ENCODE results near the gene ARHGAP42. TPM values are rescaled to one million over a fixed set of nuclear protein-coding genes. Genes with fewer than 3 reads are reported as not detected.

The ARHGAP42 gene
- total and polyA plus RNA-seq, 2 of the 13 experiments (the other 11 are each of a cell fraction or from before 2014, with no cell fraction given) = 2.5 to 4.3 TPM

GRCh38 chr11:100874203-100874602, 187.1 kb downstream of the ARHGAP42 start (continued):
- TF ChIP-seq ZNF142 (CRISPR knock-in tag; IDR thresholded peaks at IDR 0.05) (no peak), SKI (IDR thresholded peaks at IDR 0.05; ENCODE audit: partially characterized antibody) (no peak), SMAD3 (CRISPR knock-in tag; IDR thresholded peaks at IDR 0.05) (no peak), ZC3H13 (CRISPR knock-in tag; IDR thresholded peaks at IDR 0.05) (no peak)

DNA sequence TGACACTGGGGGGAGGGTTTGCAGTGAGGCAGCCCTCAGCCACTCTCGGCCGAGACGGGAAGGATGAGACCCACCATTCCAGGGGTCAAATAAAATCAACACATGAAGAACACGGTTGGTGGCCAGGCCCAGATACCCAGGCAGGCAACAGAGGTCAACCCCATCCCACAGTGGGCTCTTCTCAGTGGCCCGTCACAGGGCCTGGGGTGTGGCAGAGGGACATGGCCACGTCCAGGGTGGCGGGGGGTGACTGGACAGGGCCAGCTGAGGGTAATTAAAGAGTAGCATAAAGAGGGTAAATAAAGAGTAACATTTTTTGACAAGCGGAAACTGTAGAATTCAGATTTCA, 188.4 kb downstream of the ARHGAP42 start:
- H3K27ac ChIP-seq (ENCODE audit: extremely low read length, insufficient read depth, low read length) = no peak overlapping the region
- no peaks in the 10 kb centered on the region for H3K79me2 ChIP-seq (ENCODE audit: insufficient read depth, low read length)
- ChIA-PET POLR2A (no interaction called here), CTCF (ENCODE audit: low intra/inter-chr PET ratio, low total read pairs) (no interaction called here)
- ATAC-seq = no peak
- no peak overlapping the region for H2AFZ ChIP-seq (ENCODE audit: low read length)
- 86% methylated on average over 5 of the region's 8 CpGs for WGBS (ENCODE audit: low lambda C conversion rate)
- no peak overlapping the region for H3K4me3 ChIP-seq (replicated peaks in 1 of 3; ENCODE audit: insufficient read depth in 1 of 3, low read depth in 2 of 3, low read length in 3 of 3)
- in situ Hi-C loops (cut with HindIII; ENCODE audit: extremely low pct_ligation_motif_present, low pct_unique_long_range_greater_than_20kb) (no loop called here), intact Hi-C loops (cut with micrococcal nuclease; ENCODE audit: unreplicated experiment) (no loop called here)
- no peak overlapping the region for H3K9ac ChIP-seq (ENCODE audit: insufficient read depth, low read depth, low read length)
- H3K27me3 ChIP-seq (ENCODE audit: control insufficient read depth in 1 of 2, insufficient read depth in 2 of 2, low read length in 2 of 2) = no peaks in the 10 kb centered on the region
- no TSS peak for BruUV-seq (replicated peaks)
- no peak overlapping the region for H3K4me2 ChIP-seq (ENCODE audit: low read depth, low read length)
- no peak for DNase-seq (ENCODE audit: low spot score)
- no peaks in the 10 kb centered on the region for H3K4me1 ChIP-seq (ENCODE audit: insufficient read depth, low read length)
- H3K9me3 ChIP-seq (ENCODE audit: low read length) = no peaks in the 10 kb centered on the region
- FAIRE-seq = no peak
- no peaks in the 10 kb centered on the region for H4K20me1 ChIP-seq (ENCODE audit: insufficient read depth, low read length)
- no peaks in the 10 kb centered on the region for H3K36me3 ChIP-seq (replicated peaks in 1 of 2; ENCODE audit: control insufficient read depth in 1 of 2, insufficient read depth in 2 of 2, low read length in 2 of 2)
- no peak for TF ChIP-seq JARID2 (CRISPR knock-in tag; IDR thresholded peaks at IDR 0.05; ENCODE audit: insufficient replicate concordance)
- TF ChIP-seq TCF7 (IDR thresholded peaks at IDR 0.05; ENCODE audit: low read depth) = no peak
- TF ChIP-seq SIN3B (IDR thresholded peaks at IDR 0.05; ENCODE audit: low read length) = no peak
- no peak for TF ChIP-seq ZNF740 (CRISPR knock-in tag; IDR thresholded peaks at IDR 0.05)
- TF ChIP-seq, protein P1, sequence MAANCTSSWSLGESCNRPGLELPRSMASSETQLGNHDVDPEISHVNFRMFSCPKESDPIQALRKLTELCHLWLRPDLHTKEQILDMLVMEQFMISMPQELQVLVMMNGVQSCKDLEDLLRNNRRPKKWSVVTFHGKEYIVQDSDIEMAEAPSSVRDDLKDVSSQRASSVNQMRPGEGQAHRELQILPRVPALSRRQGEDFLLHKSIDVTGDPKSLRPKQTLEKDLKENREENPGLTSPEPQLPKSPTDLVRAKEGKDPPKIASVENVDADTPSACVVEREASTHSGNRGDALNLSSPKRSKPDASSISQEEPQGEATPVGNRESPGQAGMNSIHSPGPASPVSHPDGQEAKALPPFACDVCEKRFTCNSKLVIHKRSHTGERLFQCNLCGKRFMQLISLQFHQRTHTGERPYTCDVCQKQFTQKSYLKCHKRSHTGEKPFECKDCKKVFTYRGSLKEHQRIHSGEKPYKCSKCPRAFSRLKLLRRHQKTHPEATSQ (CRISPR knock-in tag; IDR thresholded peaks at IDR 0.05; ENCODE audit: borderline replicate concordance) = no peak
- no peak for TF ChIP-seq ZNF83 (CRISPR knock-in tag; IDR thresholded peaks at IDR 0.05; ENCODE audit: borderline replicate concordance)
- no peak for TF ChIP-seq ZBTB2 (CRISPR knock-in tag; IDR thresholded peaks at IDR 0.05; ENCODE audit: low read depth)
- no peak for TF ChIP-seq HMGA1 (CRISPR knock-in tag; conservative IDR thresholded peaks at IDR 0.05)
- no peak for TF ChIP-seq NR2F2 (IDR thresholded peaks at IDR 0.05; ENCODE audit: borderline replicate concordance, low read depth)
- TF ChIP-seq PRPF4 (IDR thresholded peaks at IDR 0.05; ENCODE audit: low read depth, low read length, poor library complexity, severe bottlenecking) = no peak
- TF ChIP-seq MTF2 (CRISPR knock-in tag; IDR thresholded peaks at IDR 0.05; ENCODE audit: borderline replicate concordance) = no peak

Data from HepG2 (cell line).